K562 (cell line): ENCODE results near the gene FBXW8. TPM values are rescaled to one million over a fixed set of nuclear protein-coding genes. Genes with fewer than 3 reads are reported as not detected.
A peak's percentile ranks its signal among the peaks of the same experiment; 100 is the strongest.

Experiments
- ATAC-seq: fragments of 200-7000 bp; cut with Tn5 transposase; 3 replicates; pipeline ENCODE4 v1.9.1; 2020; ENCODE audit warnings: moderate library complexity
- BruUV-seq: library from RNA; stranded (reverse); fragments of 400-500 nt; replicated peaks from 2 replicates; lab custom pipeline; 2021; lab: Mats Ljungman, UMichigan
- CTCF ChIA-PET: fragments of 300-600 bp; formaldehyde crosslinking; extraction: SDS; loops from one replicate; lab custom pipeline; 2021; ENCODE audit warnings: low intra/inter-chr PET ratio; lab: Yijun Ruan, JAX
- POLR2A ChIA-PET: fragments of 300-600, 350-650 bp; sonication (Branson Sonifier 250); formaldehyde crosslinking; extraction: SDS; loops from one replicate; lab custom pipeline; 2021; ENCODE audit warnings: antibody characterized with exemption, inconsistent platforms; lab: Yijun Ruan, JAX
- DNase-seq, 4 experiments: peaks; one replicate each; pipeline versions ENCODE4 v3.0.0 to v3.0.0-alpha.2; 2011 to 2018; ENCODE audit warnings: low spot score in 3 of 4, mixed read lengths in 3 of 4; ENCODE audit errors: extremely low read depth in 1 of 4
- FAIRE-seq: peaks from 2 replicates; lab custom pipeline; 2011; peaks lifted over from hg19 to GRCh38; lab: Jason Lieb, UNC
- H2AFZ ChIP-seq: 2 replicates; pipeline ENCODE4 v1.6.0; 2011; ENCODE audit warnings: low read depth, low read length, control low read depth, inconsistent platforms
- H3K27ac ChIP-seq: fragments of 200-600 bp; 3 replicates; pipeline ENCODE4 v1.8.0; 2011; ENCODE audit warnings: low read depth, mild to moderate bottlenecking, control low read depth, inconsistent platforms, low read length, moderate library complexity, mixed read lengths; ENCODE audit errors: extremely low read depth
- H3K27me3 ChIP-seq, 2 experiments: fragments of 300-600 bp in 1 of 2; 2 replicates in 1 of 2; 3 replicates in 1 of 2; pipeline versions ENCODE4 v1.6.0 to v1.8.0; 2011; ENCODE audit warnings: inconsistent platforms in 2 of 2, low read length in 2 of 2, mild to moderate bottlenecking in 1 of 2, mixed read lengths in 1 of 2, moderate library complexity in 1 of 2; ENCODE audit not compliant: control insufficient read depth in 2 of 2, insufficient read depth in 2 of 2
- H3K36me3 ChIP-seq: fragments of 300-600 bp; 3 replicates; pipeline ENCODE4 v1.8.0; 2011; ENCODE audit warnings: mild to moderate bottlenecking, low read length, inconsistent platforms; ENCODE audit not compliant: control insufficient read depth, insufficient read depth
- H3K4me1 ChIP-seq, 2 experiments: fragments of 200-600 bp in 1 of 2; replicated peaks in 1 of 2; 2 replicates in 1 of 2; 3 replicates in 1 of 2; pipeline versions ENCODE4 v1.5.1 to v1.8.0; 2011; ENCODE audit warnings: inconsistent platforms in 2 of 2, low read length in 2 of 2, mild to moderate bottlenecking in 1 of 2, mixed read lengths in 1 of 2, moderate library complexity in 1 of 2; ENCODE audit not compliant: control insufficient read depth in 2 of 2, insufficient read depth in 2 of 2
- H3K4me2 ChIP-seq: 2 replicates; pipeline ENCODE4 v1.6.1; 2011; ENCODE audit warnings: low read length, control low read depth, inconsistent platforms, mixed read lengths; ENCODE audit not compliant: insufficient read depth
- H3K4me3 ChIP-seq: fragments of 200-600 bp; sonication (generic), shearing (Covaris generic); 2 replicates; pipeline ENCODE4 v1.5.1; 2016; ENCODE audit warnings: control low read depth, inconsistent platforms
- H3K79me2 ChIP-seq: fragments of 200-600 bp; 3 replicates; pipeline ENCODE4 v1.8.0; 2011; ENCODE audit warnings: low read length, inconsistent platforms; ENCODE audit not compliant: control insufficient read depth, insufficient read depth
- H3K9ac ChIP-seq, 2 experiments: 2 replicates each; pipeline versions ENCODE4 v1.6.0 to v1.6.1; 2011; ENCODE audit warnings: low read depth in 2 of 2, low read length in 2 of 2, control low read depth in 1 of 2, inconsistent platforms in 1 of 2, mild to moderate bottlenecking in 1 of 2, mixed read lengths in 1 of 2; ENCODE audit not compliant: insufficient read depth in 1 of 2
- H3K9me1 ChIP-seq: one replicate; pipeline ENCODE4 v1.6.0; 2011; ENCODE audit warnings: inconsistent platforms, mild to moderate bottlenecking, low read length, moderate library complexity; ENCODE audit not compliant: control insufficient read depth, insufficient read depth
- H3K9me3 ChIP-seq: replicated peaks from 2 replicates; pipeline ENCODE4 v1.5.1; 2011; ENCODE audit warnings: low read depth, low read length, inconsistent platforms; ENCODE audit not compliant: control insufficient read depth, insufficient read depth
- H4K20me1 ChIP-seq: replicated peaks from 2 replicates; pipeline ENCODE4 v1.6.1; 2011; ENCODE audit warnings: low read length, inconsistent platforms, mixed read lengths; ENCODE audit not compliant: control insufficient read depth, insufficient read depth
- ASH1L ChIP-seq: fragments of 450-650 bp; IDR thresholded peaks from 2 replicates; pipeline ENCODE4 v1.6.1; 2018; ENCODE audit warnings: borderline replicate concordance, mild to moderate bottlenecking, low read depth; ENCODE audit not compliant: partially characterized antibody
- CBFB ChIP-seq: sonication (generic); formaldehyde crosslinking; IDR thresholded peaks from 2 replicates; pipeline ENCODE4 v1.4.0; 2020; ENCODE audit warnings: mild to moderate bottlenecking, missing genetic modification reagents
- CHCHD3 ChIP-seq: fragments of 250-450 bp; sonication (Bioruptor Pico); IDR thresholded peaks from 2 replicates; pipeline ENCODE4 v2.1.2; 2022; ENCODE audit warnings: mild to moderate bottlenecking
- CTBP1 ChIP-seq: fragments of 450-650 bp; IDR thresholded peaks from 2 replicates; pipeline ENCODE4 v1.6.1; 2016; ENCODE audit warnings: borderline replicate concordance
- EP300 ChIP-seq: IDR thresholded peaks from 2 replicates; pipeline ENCODE4 v1.6.1; 2012; ENCODE audit warnings: low read length, improper control_type of control experiment
- EZH2 ChIP-seq: IDR thresholded peaks from 2 replicates; pipeline ENCODE4 v1.6.1; 2012; ENCODE audit warnings: low read depth, mild to moderate bottlenecking, inconsistent platforms, low read length, borderline replicate concordance
- HNRNPUL1 ChIP-seq: fragments of 200-400 bp; formaldehyde crosslinking; IDR thresholded peaks from 2 replicates; pipeline ENCODE4 v1.6.1; 2017; ENCODE audit warnings: low read length
- PHF20 ChIP-seq: fragments of 450-650 bp; IDR thresholded peaks from 2 replicates; pipeline ENCODE4 v1.6.1; 2018; ENCODE audit not compliant: partially characterized antibody
- PHF21A ChIP-seq: fragments of 450-650 bp; IDR thresholded peaks from 2 replicates; pipeline ENCODE4 v1.6.1; 2017; ENCODE audit warnings: low read depth, borderline replicate concordance
- POLR2AphosphoS5 ChIP-seq: IDR thresholded peaks from 2 replicates; pipeline ENCODE4 v1.6.1; 2011; ENCODE audit warnings: mild to moderate bottlenecking, low read depth, low read length, moderate library complexity; ENCODE audit not compliant: control insufficient read depth, insufficient read depth
- RAD51 ChIP-seq: fragments of 450-650 bp; IDR thresholded peaks from 2 replicates; pipeline ENCODE4 v1.7.1; 2016; ENCODE audit warnings: low read depth, mild to moderate bottlenecking, borderline replicate concordance
- RFX1 ChIP-seq: fragments of 450-650 bp; IDR thresholded peaks from 2 replicates; pipeline ENCODE4 v1.6.1; 2016; ENCODE audit warnings: mild to moderate bottlenecking, moderate library complexity
- SMAD1 ChIP-seq: fragments of 150-350 bp; IDR thresholded peaks from 2 replicates; pipeline ENCODE4 v1.6.1; 2014; ENCODE audit warnings: low read length, low read depth; ENCODE audit not compliant: partially characterized antibody
- SMC3 ChIP-seq: conservative IDR thresholded peaks from 2 replicates; pipeline ENCODE4 v1.6.1; 2011; ENCODE audit warnings: low read depth, low read length, improper control_type of control experiment; ENCODE audit not compliant: insufficient read depth
- ZKSCAN8 ChIP-seq: fragments of 200-800 bp; sonication (Bioruptor generic); IDR thresholded peaks from 2 replicates; pipeline ENCODE4 v1.6.1; 2016; ENCODE audit warnings: missing genetic modification characterization, missing compliant biosample characterization
- ZNF121 ChIP-seq: sonication (generic); formaldehyde crosslinking; conservative IDR thresholded peaks from 2 replicates; pipeline ENCODE4 v1.8.0; 2022; ENCODE audit warnings: missing genetic modification reagents
- ZNF589 ChIP-seq: fragments of 200-800 bp; sonication (Bioruptor generic); IDR thresholded peaks from 2 replicates; pipeline ENCODE4 v1.6.1; 2016; ENCODE audit warnings: low read depth, missing genetic modification characterization, missing compliant biosample characterization
- WGBS: fragments of 100-300 bp; shearing (Covaris generic); methylation state at CpG from one replicate; pipeline ENCODE4 v1.1.6; 2016; ENCODE audit warnings: low coverage, mixed read lengths; ENCODE audit not compliant: insufficient coverage; ENCODE audit errors: missing lambda C conversion rate; 5-methylcytosine and 5-hydroxymethylcytosine counted together
- in situ Hi-C: fragments of 300-500 bp; cut with MboI; formaldehyde crosslinking; loops from 4 replicates; pipeline ENCODE4 v1.15.0; 2018; ENCODE audit warnings: inconsistent platforms, mixed read lengths
- intact Hi-C: fragments of 100-400 bp; cut with micrococcal nuclease; formaldehyde crosslinking; loops from 2 replicates; pipeline ENCODE4 v1.14.2; 2022
- polyA plus RNA-seq, 8 experiments: library from polyadenylated mRNA; depleted of rRNA in 4 of 8; stranded (reverse) in 5 of 8; unstranded in 3 of 8; fragments of >200 nt; fragmentation: Nextera tagmentation in 2 of 8; fragmentation: Illumina TruSeq in 1 of 8; extraction: Ambion mirVana in 2 of 8; extraction: Trizol in 1 of 8; gene quantifications; 2 replicates each; pipeline versions ENCODE4 v1.2.1 to v1.2.3, GENCODE V29; 2011 to 2014; ENCODE audit warnings: inconsistent platforms in 1 of 8, missing spikeins in 1 of 8
- total RNA-seq, 7 experiments: library from RNA; depleted of rRNA in 6 of 7; stranded (reverse); fragments of >200 nt in 6 of 7; fragmentation: Illumina TruSeq in 2 of 7; extraction: Trizol in 2 of 7; gene quantifications; 2 replicates each; pipeline versions ENCODE4 v1.2.1 to v1.2.3, GENCODE V29; 2011 to 2021; ENCODE audit warnings: low replicate concordance in 1 of 7
- TF ChIP-seq, protein P1 (sequence below), 2 experiments: fragments of 450-650 bp in 1 of 2; sonication (generic) in 1 of 2; formaldehyde crosslinking; conservative IDR thresholded peaks; 2 replicates each; pipeline versions ENCODE4 v1.4.0 to v1.8.1; 2020 to 2022; ENCODE audit warnings: mild to moderate bottlenecking in 1 of 2, missing genetic modification reagents in 1 of 2
- TF ChIP-seq, protein P2 (sequence below): fragments of 450-650 bp; conservative IDR thresholded peaks from 2 replicates; pipeline ENCODE4 v1.6.1; 2016; ENCODE audit warnings: missing genetic modification characterization, low read depth, mild to moderate bottlenecking, control low read depth, missing compliant biosample characterization
- TF ChIP-seq, protein P3 (sequence below): sonication (generic); formaldehyde crosslinking; IDR thresholded peaks from 2 replicates; pipeline ENCODE4 v1.9.0; 2022; ENCODE audit warnings: mild to moderate bottlenecking, missing genetic modification reagents
- TF ChIP-seq, protein P4 (sequence below): fragments of 250-450 bp; sonication (Bioruptor Pico); IDR thresholded peaks from 2 replicates; pipeline ENCODE4 v1.5.0; 2021

FBXW8 gene
- total and polyA plus RNA-seq, 9 of the 15 experiments (the other 6 are each of a cell fraction or from before 2014, with no cell fraction given) = 0.58 to 8.3 (median 4.4) TPM

DNA sequence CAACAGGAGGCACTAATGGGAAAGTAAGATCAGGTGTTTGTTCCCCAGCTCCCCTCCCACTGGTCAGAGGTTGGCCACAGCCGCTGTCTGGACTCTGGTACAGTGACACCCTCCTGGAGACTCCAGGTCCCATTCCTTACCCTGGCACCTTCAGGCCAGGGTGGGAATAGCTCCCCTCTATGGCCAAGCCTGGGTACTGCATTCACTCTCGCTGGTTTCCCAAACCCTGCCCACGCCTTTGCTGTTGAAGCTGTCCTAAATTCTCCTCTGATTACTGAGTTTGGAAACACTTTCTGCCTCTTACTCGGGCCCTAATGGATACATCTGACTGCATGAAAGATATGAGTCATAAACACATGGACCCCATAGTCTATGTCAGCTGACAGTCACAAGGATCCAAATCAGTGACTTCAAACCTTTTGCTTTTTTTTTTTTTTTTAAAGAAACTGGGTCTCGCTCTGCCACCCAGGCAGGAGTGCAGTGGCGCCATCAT, 47.4 kb upstream of the FBXW8 start:
- intact Hi-C loops (loop anchor here (1.0 kb wide), 1 partner anchor 160 kb away; no protein-coding TSS in a partner anchor), in situ Hi-C loops (no loop called here)
- Histone ChIP-seq H3K4me1 (no peaks in the 10 kb centered on the region; a peak in 2 of 5 replicates), H3K79me2 (no peaks in the 10 kb centered on the region), H4K20me1 (peaks cover 6% of the 10 kb centered on the region; the same call in 1 of the 2 replicates), H2AFZ (no peak overlapping the region; the same call in 1 of the 2 replicates), H3K4me2 (no peak overlapping the region), H3K9me3 (no peaks in the 10 kb centered on the region), H3K9me1 (no peaks in the 10 kb centered on the region), H3K36me3 (no peaks in the 10 kb centered on the region), H3K4me3 (no peak overlapping the region), H3K9ac (no peak overlapping the region), H3K27me3 (peaks cover 19 to 21% of the 10 kb centered on the region in 2 experiments; a peak in 4 of 5 replicates), H3K27ac (no peak overlapping the region)
- whole genome bisulfite sequencing = 3% methylated on average over 5 of the region's 6 CpGs
- peak; percentile 58 for FAIRE-seq
- ATAC-seq = peak; percentile 86
- DNase-seq = peak; percentile 43 to 65 (median 52)
- ChIA-PET POLR2A (no interaction called here), CTCF (interaction anchor here (0.7 kb wide), 1 partner anchor 160 kb away, joined by 3 read pairs; no protein-coding TSS in a partner anchor)
- no TSS peak for BruUV-seq
- TF ChIP-seq SMC3 (0 out of 2 replicates have a peak, but pooled peaks have one; percentile 31), CHCHD3 (CRISPR knock-in tag) (no peak), ZNF589 (CRISPR knock-in tag) (no peak), EZH2 (no peak), HNRNPUL1 (no peak), ASH1L (no peak), ZKSCAN8 (CRISPR knock-in tag) (no peak), RAD51 (no peak), RFX1 (no peak), EP300 (no peak), SMAD1 (no peak), PHF20 (no peak), ZNF121 (CRISPR knock-in tag) (no peak), PHF21A (no peak), POLR2AphosphoS5 (no peak), CTBP1 (no peak), CBFB (CRISPR knock-in tag) (no peak)
- TF ChIP-seq, protein P1, sequence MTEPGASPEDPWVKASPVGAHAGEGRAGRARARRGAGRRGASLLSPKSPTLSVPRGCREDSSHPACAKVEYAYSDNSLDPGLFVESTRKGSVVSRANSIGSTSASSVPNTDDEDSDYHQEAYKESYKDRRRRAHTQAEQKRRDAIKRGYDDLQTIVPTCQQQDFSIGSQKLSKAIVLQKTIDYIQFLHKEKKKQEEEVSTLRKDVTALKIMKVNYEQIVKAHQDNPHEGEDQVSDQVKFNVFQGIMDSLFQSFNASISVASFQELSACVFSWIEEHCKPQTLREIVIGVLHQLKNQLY (CRISPR knock-in tag; conservative IDR thresholded peaks at IDR 0.05) = no peak
- TF ChIP-seq, protein P2, sequence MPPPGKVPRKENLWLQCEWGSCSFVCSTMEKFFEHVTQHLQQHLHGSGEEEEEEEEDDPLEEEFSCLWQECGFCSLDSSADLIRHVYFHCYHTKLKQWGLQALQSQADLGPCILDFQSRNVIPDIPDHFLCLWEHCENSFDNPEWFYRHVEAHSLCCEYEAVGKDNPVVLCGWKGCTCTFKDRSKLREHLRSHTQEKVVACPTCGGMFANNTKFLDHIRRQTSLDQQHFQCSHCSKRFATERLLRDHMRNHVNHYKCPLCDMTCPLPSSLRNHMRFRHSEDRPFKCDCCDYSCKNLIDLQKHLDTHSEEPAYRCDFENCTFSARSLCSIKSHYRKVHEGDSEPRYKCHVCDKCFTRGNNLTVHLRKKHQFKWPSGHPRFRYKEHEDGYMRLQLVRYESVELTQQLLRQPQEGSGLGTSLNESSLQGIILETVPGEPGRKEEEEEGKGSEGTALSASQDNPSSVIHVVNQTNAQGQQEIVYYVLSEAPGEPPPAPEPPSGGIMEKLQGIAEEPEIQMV (tag) = no peak
- TF ChIP-seq, protein P3, sequence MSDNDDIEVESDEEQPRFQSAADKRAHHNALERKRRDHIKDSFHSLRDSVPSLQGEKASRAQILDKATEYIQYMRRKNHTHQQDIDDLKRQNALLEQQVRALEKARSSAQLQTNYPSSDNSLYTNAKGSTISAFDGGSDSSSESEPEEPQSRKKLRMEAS (CRISPR knock-in tag) = no peak
- TF ChIP-seq, protein P4, sequence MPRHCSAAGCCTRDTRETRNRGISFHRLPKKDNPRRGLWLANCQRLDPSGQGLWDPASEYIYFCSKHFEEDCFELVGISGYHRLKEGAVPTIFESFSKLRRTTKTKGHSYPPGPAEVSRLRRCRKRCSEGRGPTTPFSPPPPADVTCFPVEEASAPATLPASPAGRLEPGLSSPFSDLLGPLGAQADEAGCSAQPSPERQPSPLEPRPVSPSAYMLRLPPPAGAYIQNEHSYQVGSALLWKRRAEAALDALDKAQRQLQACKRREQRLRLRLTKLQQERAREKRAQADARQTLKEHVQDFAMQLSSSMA = no peak
